ENCODE results near the gene ALDH4A1.

DNA sequence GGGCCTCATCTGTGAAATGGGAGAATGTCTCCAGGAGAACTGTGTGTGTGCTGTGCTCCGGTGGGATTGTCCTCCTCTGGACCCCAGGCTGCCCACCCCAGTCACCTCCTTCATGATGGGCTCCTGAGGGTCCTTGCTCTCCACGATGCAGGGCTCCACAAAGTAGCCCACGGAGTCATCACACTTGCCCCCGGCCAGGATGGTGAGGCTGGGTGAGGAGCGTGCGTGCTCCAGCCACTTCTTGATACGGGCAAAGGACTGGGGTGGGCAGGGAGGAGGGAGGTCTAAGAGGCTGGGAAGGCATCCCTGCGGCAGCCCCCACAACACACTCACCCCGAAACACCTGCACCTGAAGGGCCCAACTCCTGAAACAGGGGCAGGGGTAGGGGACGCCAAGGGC is 26.1 kb downstream of the ALDH4A1 start:
- TF ChIP-seq, protein P1, sequence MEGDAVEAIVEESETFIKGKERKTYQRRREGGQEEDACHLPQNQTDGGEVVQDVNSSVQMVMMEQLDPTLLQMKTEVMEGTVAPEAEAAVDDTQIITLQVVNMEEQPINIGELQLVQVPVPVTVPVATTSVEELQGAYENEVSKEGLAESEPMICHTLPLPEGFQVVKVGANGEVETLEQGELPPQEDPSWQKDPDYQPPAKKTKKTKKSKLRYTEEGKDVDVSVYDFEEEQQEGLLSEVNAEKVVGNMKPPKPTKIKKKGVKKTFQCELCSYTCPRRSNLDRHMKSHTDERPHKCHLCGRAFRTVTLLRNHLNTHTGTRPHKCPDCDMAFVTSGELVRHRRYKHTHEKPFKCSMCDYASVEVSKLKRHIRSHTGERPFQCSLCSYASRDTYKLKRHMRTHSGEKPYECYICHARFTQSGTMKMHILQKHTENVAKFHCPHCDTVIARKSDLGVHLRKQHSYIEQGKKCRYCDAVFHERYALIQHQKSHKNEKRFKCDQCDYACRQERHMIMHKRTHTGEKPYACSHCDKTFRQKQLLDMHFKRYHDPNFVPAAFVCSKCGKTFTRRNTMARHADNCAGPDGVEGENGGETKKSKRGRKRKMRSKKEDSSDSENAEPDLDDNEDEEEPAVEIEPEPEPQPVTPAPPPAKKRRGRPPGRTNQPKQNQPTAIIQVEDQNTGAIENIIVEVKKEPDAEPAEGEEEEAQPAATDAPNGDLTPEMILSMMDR (IDR thresholded peaks at IDR 0.05) = no peak
- no peak for TF ChIP-seq POLR2A (IDR thresholded peaks at IDR 0.05)

Data from adrenal gland (tissue), 5 donors.